HepG2 (cell line): Measurements from ENCODE around the gene TLCD3B. TPM values are rescaled to one million over a fixed set of nuclear protein-coding genes. Genes with fewer than 3 reads are reported as not detected.

ENCODE experiments used
- AGO1 ChIP-seq: fragments of 200-400 bp; formaldehyde crosslinking; IDR thresholded peaks from 2 replicates; pipeline ENCODE4 v1.6.1; 2017; ENCODE audit warnings: mild to moderate bottlenecking, low read depth, low read length, moderate library complexity; ENCODE audit not compliant: poor library complexity, severe bottlenecking
- BORCS8-MEF2B ChIP-seq: sonication (generic); formaldehyde crosslinking; IDR thresholded peaks from 2 replicates; pipeline ENCODE4 v1.8.0; 2022; ENCODE audit warnings: mild to moderate bottlenecking, missing genetic modification reagents
- CEBPG ChIP-seq: IDR thresholded peaks from 2 replicates; pipeline ENCODE4 v1.6.1; 2016
- GTF2F1 ChIP-seq: fragments of 150-350 bp; IDR thresholded peaks from 2 replicates; pipeline ENCODE4 v1.6.1; 2014; ENCODE audit warnings: low read length
- SALL2 ChIP-seq: sonication (generic); formaldehyde crosslinking; IDR thresholded peaks from 2 replicates; pipeline ENCODE4 v1.8.1; 2023; ENCODE audit warnings: mild to moderate bottlenecking, missing genetic modification reagents, inconsistent platforms
- SMC3 ChIP-seq: IDR thresholded peaks from 2 replicates; pipeline ENCODE4 v1.6.1; 2011; ENCODE audit warnings: low read length, improper control_type of control experiment
- SP140L ChIP-seq: sonication (generic); formaldehyde crosslinking; IDR thresholded peaks from 2 replicates; pipeline ENCODE4 v1.4.0; 2020; ENCODE audit warnings: missing genetic modification reagents, borderline replicate concordance
- SYNCRIP ChIP-seq: fragments of 200-400 bp; formaldehyde crosslinking; IDR thresholded peaks from 2 replicates; pipeline ENCODE4 v1.6.1; 2018; ENCODE audit warnings: mild to moderate bottlenecking, low read depth, low read length; ENCODE audit not compliant: insufficient read depth
- ZNF10 ChIP-seq: sonication (generic); formaldehyde crosslinking; IDR thresholded peaks from 2 replicates; pipeline ENCODE4 v1.4.0; 2020; ENCODE audit warnings: mild to moderate bottlenecking, low read depth, missing genetic modification reagents, borderline replicate concordance
- ZNF274 ChIP-seq: sonication (generic); formaldehyde crosslinking; IDR thresholded peaks from 2 replicates; pipeline ENCODE4 v1.5.1; 2020; ENCODE audit warnings: mild to moderate bottlenecking, missing genetic modification reagents
- ZNF3 ChIP-seq: IDR thresholded peaks from 2 replicates; pipeline ENCODE4 v1.7.0; 2017; ENCODE audit warnings: inconsistent platforms
- ZNF570 ChIP-seq: sonication (generic); formaldehyde crosslinking; IDR thresholded peaks from 2 replicates; pipeline ENCODE4 v1.4.0; 2020; ENCODE audit warnings: mild to moderate bottlenecking, missing genetic modification reagents, borderline replicate concordance
- ZNF644 ChIP-seq: IDR thresholded peaks from 2 replicates; pipeline ENCODE4 v1.6.1; 2016; ENCODE audit warnings: low read depth
- polyA plus RNA-seq, 8 experiments: library from polyadenylated mRNA; depleted of rRNA in 3 of 8; stranded (reverse) in 7 of 8; unstranded in 1 of 8; fragments of >200 nt; fragmentation: Illumina TruSeq in 4 of 8; extraction: Trizol in 4 of 8; gene quantifications; 2 replicates each; pipeline versions ENCODE4 v1.2.1 to v1.2.3, GENCODE V29; 2011 to 2016; ENCODE audit warnings: low read depth in 4 of 8, missing spikeins in 1 of 8, mixed read lengths in 1 of 8; ENCODE audit not compliant: insufficient read depth in 1 of 8
- total RNA-seq, 5 experiments: library from RNA; depleted of rRNA; stranded (reverse); fragments of >200 nt; fragmentation: Illumina TruSeq; extraction: Trizol; gene quantifications; 2 replicates each; pipeline ENCODE4 v1.2.3, GENCODE V29; 2016; ENCODE audit warnings: low read depth in 1 of 5
- TF ChIP-seq, protein P1 (sequence below): sonication (generic); formaldehyde crosslinking; conservative IDR thresholded peaks from 2 replicates; pipeline ENCODE4 v1.4.0; 2020; ENCODE audit warnings: missing genetic modification reagents
- TF ChIP-seq, protein P2 (sequence below): sonication (generic); formaldehyde crosslinking; IDR thresholded peaks from 2 replicates; pipeline ENCODE4 v1.8.1; 2023; ENCODE audit warnings: mild to moderate bottlenecking, missing genetic modification reagents
- TF ChIP-seq, protein P3 (sequence below): sonication (generic); formaldehyde crosslinking; conservative IDR thresholded peaks from 2 replicates; pipeline ENCODE4 v1.8.0; 2022; ENCODE audit warnings: low read depth, missing genetic modification reagents
- TF ChIP-seq, protein P4 (sequence below): sonication (generic); formaldehyde crosslinking; IDR thresholded peaks from 2 replicates; pipeline ENCODE4 v1.5.0; 2020; ENCODE audit warnings: missing genetic modification reagents
- TF ChIP-seq, protein P5 (sequence below): sonication (generic); formaldehyde crosslinking; IDR thresholded peaks from 2 replicates; pipeline ENCODE4 v1.8.0; 2022; ENCODE audit warnings: missing genetic modification reagents, mild to moderate bottlenecking, inconsistent platforms, borderline replicate concordance
- TF ChIP-seq, protein P6 (sequence below): sonication (generic); formaldehyde crosslinking; IDR thresholded peaks from 2 replicates; pipeline ENCODE4 v1.4.0; 2020; ENCODE audit warnings: missing genetic modification reagents

TLCD3B gene
- total and polyA plus RNA-seq, 2 of the 13 experiments (the other 11 are each of a cell fraction or from before 2014, with no cell fraction given), result not detected

DNA sequence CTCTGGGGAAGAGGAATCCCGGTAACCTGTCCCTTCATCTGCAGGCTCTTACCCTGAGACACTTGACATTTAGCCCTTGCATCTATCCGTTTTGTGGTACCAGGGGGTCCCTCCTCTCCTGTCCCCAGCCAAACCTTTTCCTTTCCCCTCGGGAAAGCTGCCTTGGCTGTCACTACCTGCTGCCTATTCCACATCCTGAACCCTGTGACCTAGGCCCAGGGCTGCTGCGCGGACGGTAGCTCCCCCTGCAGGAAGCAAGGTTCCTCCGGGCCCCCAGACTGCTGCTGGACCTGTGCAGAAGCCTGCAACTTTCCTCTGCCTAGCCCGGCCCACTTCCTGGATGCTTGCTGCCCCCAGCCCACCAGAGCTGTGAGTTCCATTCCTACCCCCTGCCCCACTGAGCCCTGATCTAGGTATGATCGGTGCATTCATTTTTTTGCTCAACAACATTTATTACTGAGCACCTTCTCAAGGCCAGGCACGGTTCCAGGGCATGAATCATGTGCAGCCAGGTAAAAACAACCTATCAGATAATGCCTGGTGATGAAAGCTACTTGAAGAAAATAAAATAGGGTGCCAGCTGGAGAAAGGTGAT is 24.0 kb upstream of the TLCD3B start (continued):
- TF ChIP-seq ZNF274 (CRISPR knock-in tag), result peak; percentile 85; the same call in 1 of the 2 replicates
- no peak for TF ChIP-seq GTF2F1
- TF ChIP-seq AGO1, result no peak
- no peak for TF ChIP-seq ZNF10
- TF ChIP-seq ZNF644, result no peak
- TF ChIP-seq ZNF3 (CRISPR knock-in tag), result no peak
- TF ChIP-seq, protein P1, sequence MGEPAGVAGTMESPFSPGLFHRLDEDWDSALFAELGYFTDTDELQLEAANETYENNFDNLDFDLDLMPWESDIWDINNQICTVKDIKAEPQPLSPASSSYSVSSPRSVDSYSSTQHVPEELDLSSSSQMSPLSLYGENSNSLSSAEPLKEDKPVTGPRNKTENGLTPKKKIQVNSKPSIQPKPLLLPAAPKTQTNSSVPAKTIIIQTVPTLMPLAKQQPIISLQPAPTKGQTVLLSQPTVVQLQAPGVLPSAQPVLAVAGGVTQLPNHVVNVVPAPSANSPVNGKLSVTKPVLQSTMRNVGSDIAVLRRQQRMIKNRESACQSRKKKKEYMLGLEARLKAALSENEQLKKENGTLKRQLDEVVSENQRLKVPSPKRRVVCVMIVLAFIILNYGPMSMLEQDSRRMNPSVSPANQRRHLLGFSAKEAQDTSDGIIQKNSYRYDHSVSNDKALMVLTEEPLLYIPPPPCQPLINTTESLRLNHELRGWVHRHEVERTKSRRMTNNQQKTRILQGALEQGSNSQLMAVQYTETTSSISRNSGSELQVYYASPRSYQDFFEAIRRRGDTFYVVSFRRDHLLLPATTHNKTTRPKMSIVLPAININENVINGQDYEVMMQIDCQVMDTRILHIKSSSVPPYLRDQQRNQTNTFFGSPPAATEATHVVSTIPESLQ (CRISPR knock-in tag), result no peak
- TF ChIP-seq, protein P2, sequence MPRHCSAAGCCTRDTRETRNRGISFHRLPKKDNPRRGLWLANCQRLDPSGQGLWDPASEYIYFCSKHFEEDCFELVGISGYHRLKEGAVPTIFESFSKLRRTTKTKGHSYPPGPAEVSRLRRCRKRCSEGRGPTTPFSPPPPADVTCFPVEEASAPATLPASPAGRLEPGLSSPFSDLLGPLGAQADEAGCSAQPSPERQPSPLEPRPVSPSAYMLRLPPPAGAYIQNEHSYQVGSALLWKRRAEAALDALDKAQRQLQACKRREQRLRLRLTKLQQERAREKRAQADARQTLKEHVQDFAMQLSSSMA (CRISPR knock-in tag), result no peak
- no peak for TF ChIP-seq BORCS8-MEF2B
- TF ChIP-seq, protein P3, sequence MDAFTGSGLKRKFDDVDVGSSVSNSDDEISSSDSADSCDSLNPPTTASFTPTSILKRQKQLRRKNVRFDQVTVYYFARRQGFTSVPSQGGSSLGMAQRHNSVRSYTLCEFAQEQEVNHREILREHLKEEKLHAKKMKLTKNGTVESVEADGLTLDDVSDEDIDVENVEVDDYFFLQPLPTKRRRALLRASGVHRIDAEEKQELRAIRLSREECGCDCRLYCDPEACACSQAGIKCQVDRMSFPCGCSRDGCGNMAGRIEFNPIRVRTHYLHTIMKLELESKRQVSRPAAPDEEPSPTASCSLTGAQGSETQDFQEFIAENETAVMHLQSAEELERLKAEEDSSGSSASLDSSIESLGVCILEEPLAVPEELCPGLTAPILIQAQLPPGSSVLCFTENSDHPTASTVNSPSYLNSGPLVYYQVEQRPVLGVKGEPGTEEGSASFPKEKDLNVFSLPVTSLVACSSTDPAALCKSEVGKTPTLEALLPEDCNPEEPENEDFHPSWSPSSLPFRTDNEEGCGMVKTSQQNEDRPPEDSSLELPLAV (CRISPR knock-in tag), result no peak
- no peak for TF ChIP-seq SP140L
- TF ChIP-seq ZNF570 (CRISPR knock-in tag), result no peak
- no peak for TF ChIP-seq SALL2 (CRISPR knock-in tag)
- TF ChIP-seq SMC3, result peak; percentile 42
- no peak for TF ChIP-seq SYNCRIP
- TF ChIP-seq, protein P4, sequence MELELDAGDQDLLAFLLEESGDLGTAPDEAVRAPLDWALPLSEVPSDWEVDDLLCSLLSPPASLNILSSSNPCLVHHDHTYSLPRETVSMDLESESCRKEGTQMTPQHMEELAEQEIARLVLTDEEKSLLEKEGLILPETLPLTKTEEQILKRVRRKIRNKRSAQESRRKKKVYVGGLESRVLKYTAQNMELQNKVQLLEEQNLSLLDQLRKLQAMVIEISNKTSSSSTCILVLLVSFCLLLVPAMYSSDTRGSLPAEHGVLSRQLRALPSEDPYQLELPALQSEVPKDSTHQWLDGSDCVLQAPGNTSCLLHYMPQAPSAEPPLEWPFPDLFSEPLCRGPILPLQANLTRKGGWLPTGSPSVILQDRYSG, result no peak
- TF ChIP-seq, protein P5, sequence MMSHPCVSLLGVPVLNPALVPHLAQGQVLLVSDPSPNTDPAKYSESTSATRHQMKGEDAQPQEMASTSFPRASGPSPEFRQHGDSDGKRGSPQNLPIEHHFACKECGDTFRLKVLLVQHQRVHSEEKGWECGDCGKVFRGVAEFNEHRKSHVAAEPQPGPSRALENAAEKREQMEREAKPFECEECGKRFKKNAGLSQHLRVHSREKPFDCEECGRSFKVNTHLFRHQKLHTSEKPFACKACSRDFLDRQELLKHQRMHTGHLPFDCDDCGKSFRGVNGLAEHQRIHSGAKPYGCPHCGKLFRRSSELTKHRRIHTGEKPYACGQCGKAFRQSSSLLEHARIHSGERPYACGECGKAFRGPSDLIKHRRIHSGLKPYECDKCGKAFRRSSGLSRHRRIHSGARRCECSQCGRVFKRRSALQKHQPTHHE (CRISPR knock-in tag), result no peak
- TF ChIP-seq, protein P6, sequence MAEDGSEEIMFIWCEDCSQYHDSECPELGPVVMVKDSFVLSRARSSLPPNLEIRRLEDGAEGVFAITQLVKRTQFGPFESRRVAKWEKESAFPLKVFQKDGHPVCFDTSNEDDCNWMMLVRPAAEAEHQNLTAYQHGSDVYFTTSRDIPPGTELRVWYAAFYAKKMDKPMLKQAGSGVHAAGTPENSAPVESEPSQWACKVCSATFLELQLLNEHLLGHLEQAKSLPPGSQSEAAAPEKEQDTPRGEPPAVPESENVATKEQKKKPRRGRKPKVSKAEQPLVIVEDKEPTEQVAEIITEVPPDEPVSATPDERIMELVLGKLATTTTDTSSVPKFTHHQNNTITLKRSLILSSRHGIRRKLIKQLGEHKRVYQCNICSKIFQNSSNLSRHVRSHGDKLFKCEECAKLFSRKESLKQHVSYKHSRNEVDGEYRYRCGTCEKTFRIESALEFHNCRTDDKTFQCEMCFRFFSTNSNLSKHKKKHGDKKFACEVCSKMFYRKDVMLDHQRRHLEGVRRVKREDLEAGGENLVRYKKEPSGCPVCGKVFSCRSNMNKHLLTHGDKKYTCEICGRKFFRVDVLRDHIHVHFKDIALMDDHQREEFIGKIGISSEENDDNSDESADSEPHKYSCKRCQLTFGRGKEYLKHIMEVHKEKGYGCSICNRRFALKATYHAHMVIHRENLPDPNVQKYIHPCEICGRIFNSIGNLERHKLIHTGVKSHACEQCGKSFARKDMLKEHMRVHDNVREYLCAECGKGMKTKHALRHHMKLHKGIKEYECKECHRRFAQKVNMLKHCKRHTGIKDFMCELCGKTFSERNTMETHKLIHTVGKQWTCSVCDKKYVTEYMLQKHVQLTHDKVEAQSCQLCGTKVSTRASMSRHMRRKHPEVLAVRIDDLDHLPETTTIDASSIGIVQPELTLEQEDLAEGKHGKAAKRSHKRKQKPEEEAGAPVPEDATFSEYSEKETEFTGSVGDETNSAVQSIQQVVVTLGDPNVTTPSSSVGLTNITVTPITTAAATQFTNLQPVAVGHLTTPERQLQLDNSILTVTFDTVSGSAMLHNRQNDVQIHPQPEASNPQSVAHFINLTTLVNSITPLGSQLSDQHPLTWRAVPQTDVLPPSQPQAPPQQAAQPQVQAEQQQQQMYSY, result no peak
- no peak for TF ChIP-seq CEBPG (CRISPR knock-in tag)
